MM.1S (cell line): ENCODE results near the gene KCNQ4.

Source experiments
- EZH2phosphoT487 ChIP-seq: fragments of 300-600 bp; sonication (generic); IDR thresholded peaks from 2 replicates; pipeline ENCODE4 v1.6.1; 2018; ENCODE audit warnings: antibody characterized with exemption, low read length
- TF ChIP-seq, protein P1 (sequence below): fragments of 300-600 bp; sonication (generic); IDR thresholded peaks from 2 replicates; pipeline ENCODE4 v1.5.1; 2016; ENCODE audit warnings: antibody characterized with exemption, low read length, mixed read lengths

- TF ChIP-seq, protein P1, sequence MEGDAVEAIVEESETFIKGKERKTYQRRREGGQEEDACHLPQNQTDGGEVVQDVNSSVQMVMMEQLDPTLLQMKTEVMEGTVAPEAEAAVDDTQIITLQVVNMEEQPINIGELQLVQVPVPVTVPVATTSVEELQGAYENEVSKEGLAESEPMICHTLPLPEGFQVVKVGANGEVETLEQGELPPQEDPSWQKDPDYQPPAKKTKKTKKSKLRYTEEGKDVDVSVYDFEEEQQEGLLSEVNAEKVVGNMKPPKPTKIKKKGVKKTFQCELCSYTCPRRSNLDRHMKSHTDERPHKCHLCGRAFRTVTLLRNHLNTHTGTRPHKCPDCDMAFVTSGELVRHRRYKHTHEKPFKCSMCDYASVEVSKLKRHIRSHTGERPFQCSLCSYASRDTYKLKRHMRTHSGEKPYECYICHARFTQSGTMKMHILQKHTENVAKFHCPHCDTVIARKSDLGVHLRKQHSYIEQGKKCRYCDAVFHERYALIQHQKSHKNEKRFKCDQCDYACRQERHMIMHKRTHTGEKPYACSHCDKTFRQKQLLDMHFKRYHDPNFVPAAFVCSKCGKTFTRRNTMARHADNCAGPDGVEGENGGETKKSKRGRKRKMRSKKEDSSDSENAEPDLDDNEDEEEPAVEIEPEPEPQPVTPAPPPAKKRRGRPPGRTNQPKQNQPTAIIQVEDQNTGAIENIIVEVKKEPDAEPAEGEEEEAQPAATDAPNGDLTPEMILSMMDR = no peak
- no peak for TF ChIP-seq EZH2phosphoT487
Observed at GRCh38 chr1:40808444-40808843, 24.9 kb downstream of the KCNQ4 start.
